ENCODE data around the gene G3BP2. TPM values are rescaled to one million over a fixed set of nuclear protein-coding genes. Genes with fewer than 3 reads are reported as not detected.
A peak's percentile ranks its signal among the peaks of the same experiment; 100 is the strongest.

Gene G3BP2
- total and polyA plus RNA-seq, 4 donors, result 16.1 to 112 (median 68.8) TPM

DNA sequence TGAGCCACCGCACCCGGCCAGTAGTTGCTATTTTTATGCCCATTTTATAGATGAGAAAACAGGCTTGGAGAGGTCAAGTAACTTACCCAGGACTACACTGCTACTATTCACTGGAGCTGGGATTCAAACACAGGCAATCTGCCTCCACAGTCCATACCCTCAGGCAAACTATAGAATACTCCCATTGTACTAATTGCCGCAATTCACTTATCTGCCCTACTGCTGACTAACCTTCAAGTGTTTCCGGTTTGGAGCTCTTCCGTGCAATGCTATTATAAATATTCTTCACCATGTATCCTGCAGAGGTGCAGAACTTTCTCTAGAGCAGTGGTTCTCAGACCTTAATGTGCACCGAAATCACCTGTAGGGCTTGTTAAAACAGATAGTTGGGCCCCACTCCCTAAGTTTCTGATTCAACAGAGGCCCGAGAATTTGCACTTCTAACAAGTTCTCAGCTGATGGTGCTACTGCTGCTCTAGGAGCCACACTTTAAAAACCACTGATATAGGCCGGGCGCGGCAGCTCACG lies 1.9 kb upstream of the G3BP2 start:
- Histone ChIP-seq H3K9ac (ENCODE audit: insufficient read depth in 1 of 2, low read length in 2 of 2) (no peak overlapping the region), H3K4me1 (ENCODE audit: control insufficient read depth in 5 of 5, insufficient read depth in 5 of 5, low read length in 5 of 5) (peaks cover 0 to 19% (median 15%) of the 10 kb centered on the region in 5 donors), H3K9me3 (ENCODE audit: control insufficient read depth in 4 of 4, insufficient read depth in 3 of 4, low read length in 3 of 4) (no peaks in the 10 kb centered on the region), H3K27ac (ENCODE audit: low read depth in 1 of 2, low read length in 1 of 2) (no peak overlapping the region), H3K36me3 (ENCODE audit: control insufficient read depth in 4 of 4, insufficient read depth in 4 of 4, low read length in 4 of 4) (peaks cover 0 to 8% (median 0%) of the 10 kb centered on the region in 4 donors), H3K27me3 (ENCODE audit: control insufficient read depth in 3 of 3, insufficient read depth in 3 of 3, low read length in 2 of 3) (no peaks in the 10 kb centered on the region), H3K4me3 (no peak overlapping the region)
- ATAC-seq (ENCODE audit: insufficient read depth, low FRiP score), result no peak
- 94 to 96% methylated on average over 11 of the region's 11 CpGs for WGBS, 2 donors
- no peak for DNase-seq
- TF ChIP-seq, protein P1, sequence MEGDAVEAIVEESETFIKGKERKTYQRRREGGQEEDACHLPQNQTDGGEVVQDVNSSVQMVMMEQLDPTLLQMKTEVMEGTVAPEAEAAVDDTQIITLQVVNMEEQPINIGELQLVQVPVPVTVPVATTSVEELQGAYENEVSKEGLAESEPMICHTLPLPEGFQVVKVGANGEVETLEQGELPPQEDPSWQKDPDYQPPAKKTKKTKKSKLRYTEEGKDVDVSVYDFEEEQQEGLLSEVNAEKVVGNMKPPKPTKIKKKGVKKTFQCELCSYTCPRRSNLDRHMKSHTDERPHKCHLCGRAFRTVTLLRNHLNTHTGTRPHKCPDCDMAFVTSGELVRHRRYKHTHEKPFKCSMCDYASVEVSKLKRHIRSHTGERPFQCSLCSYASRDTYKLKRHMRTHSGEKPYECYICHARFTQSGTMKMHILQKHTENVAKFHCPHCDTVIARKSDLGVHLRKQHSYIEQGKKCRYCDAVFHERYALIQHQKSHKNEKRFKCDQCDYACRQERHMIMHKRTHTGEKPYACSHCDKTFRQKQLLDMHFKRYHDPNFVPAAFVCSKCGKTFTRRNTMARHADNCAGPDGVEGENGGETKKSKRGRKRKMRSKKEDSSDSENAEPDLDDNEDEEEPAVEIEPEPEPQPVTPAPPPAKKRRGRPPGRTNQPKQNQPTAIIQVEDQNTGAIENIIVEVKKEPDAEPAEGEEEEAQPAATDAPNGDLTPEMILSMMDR (IDR thresholded peaks at IDR 0.05; ENCODE audit: control extremely low read depth, extremely low read depth), result no peak

DNA sequence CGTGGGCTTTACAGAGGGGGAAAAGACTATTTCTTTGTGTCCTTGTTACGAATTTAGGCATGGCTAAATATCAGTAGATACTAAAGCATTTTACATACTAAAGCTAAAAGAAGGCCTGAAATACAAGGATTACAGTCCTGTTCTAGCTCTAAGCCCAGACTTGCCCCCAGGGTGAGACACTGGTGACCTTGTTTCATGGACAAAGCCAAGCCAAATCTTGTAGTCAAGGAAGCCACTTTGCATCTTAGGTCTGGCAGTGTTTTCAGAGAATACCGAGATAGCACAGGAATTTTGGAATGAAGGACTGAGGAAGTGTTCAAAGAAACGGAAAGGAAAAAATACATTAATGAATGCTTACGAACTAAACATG lies 733 bp upstream of the G3BP2 start:
- Histone ChIP-seq H3K36me3 (ENCODE audit: control insufficient read depth in 4 of 4, insufficient read depth in 4 of 4, low read length in 4 of 4) (peaks cover 0 to 8% (median 0%) of the 10 kb centered on the region in 4 donors), H3K4me1 (ENCODE audit: control insufficient read depth in 5 of 5, insufficient read depth in 5 of 5, low read length in 5 of 5) (peaks cover 0 to 22% (median 15%) of the 10 kb centered on the region in 5 donors), H3K27ac (ENCODE audit: low read depth in 1 of 2, low read length in 1 of 2) (peak overlapping the region; percentile 92), H3K4me3 (peak overlapping the region; percentile 9), H3K9ac (ENCODE audit: insufficient read depth in 1 of 2, low read length in 2 of 2) (peak overlapping the region; percentile 60 to 96), H3K9me3 (ENCODE audit: control insufficient read depth in 4 of 4, insufficient read depth in 3 of 4, low read length in 3 of 4) (no peaks in the 10 kb centered on the region), H3K27me3 (ENCODE audit: control insufficient read depth in 3 of 3, insufficient read depth in 3 of 3, low read length in 2 of 3) (no peaks in the 10 kb centered on the region)
- TF ChIP-seq, protein P1 (IDR thresholded peaks at IDR 0.05; ENCODE audit: control extremely low read depth, extremely low read depth), result no peak
- DNase-seq (peak in 2 of 3 donors; percentile 21 to 43), ATAC-seq (ENCODE audit: insufficient read depth, low FRiP score) (no peak)
- 33 to 46% methylated on average over 5 of the region's 5 CpGs for WGBS, 2 donors

DNA sequence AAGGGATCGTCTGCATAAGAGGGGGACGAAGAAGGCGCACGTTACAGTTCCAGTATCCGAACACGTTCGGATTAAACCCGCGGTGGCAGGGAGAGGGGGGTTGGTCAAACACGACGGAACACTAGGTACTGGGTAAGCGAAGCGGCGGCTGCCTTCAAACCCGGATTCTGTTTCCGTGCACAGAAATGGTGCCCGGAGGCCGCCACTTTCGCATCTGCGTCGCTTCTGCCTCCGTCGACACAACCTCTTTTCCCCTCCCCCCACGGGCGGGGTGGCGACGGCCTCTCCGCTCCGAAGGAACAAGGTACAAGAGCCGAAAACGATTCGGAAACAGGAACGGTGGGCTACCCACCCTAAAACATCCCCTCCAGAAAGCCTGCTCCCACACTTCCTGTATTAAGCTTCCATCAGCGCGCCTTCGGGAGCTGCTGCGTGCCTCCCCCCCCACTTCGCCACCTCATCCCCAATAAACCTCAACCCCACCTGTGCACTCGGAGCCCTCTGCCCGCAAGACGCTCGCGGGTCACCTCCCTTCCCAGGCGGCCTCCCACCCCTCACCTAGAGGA lies 667 bp downstream of the G3BP2 start:
- TF ChIP-seq, protein P1 (IDR thresholded peaks at IDR 0.05; ENCODE audit: control extremely low read depth, extremely low read depth), result no peak
- Histone ChIP-seq H3K27me3 (ENCODE audit: control insufficient read depth in 3 of 3, insufficient read depth in 3 of 3, low read length in 2 of 3) (no peaks in the 10 kb centered on the region), H3K36me3 (ENCODE audit: control insufficient read depth in 4 of 4, insufficient read depth in 4 of 4, low read length in 4 of 4) (peaks cover 0 to 8% (median 0%) of the 10 kb centered on the region in 4 donors), H3K27ac (ENCODE audit: low read depth in 1 of 2, low read length in 1 of 2) (peak overlapping the region; percentile 68 to 94), H3K9me3 (ENCODE audit: control insufficient read depth in 4 of 4, insufficient read depth in 3 of 4, low read length in 3 of 4) (no peaks in the 10 kb centered on the region), H3K4me1 (ENCODE audit: control insufficient read depth in 5 of 5, insufficient read depth in 5 of 5, low read length in 5 of 5) (peaks cover 0 to 23% (median 18%) of the 10 kb centered on the region in 5 donors), H3K9ac (ENCODE audit: insufficient read depth in 1 of 2, low read length in 2 of 2) (peak overlapping the region; percentile 92 to 98), H3K4me3 (peak overlapping the region; percentile 82)
- ATAC-seq (ENCODE audit: insufficient read depth, low FRiP score) (peak; percentile 25), DNase-seq (peak; percentile 70 to 74 (median 73))
- WGBS, 2 donors, result 0 to 1% methylated on average over 44 of the region's 44 CpGs
